HG03280 (cell line): ENCODE measurements around the gene NPR1.
"Not testable (repeated sequence)": the region's sequence is repeated elsewhere in the genome, so short reads cannot be mapped to it uniquely, and the experiment has no call there.

Experiments
- ATAC-seq: cut with Tn5 transposase; IDR thresholded peaks from one replicate; pipeline ENCODE4 v1.9.1; 2021; ENCODE audit warnings: mild to moderate bottlenecking, moderate library complexity; ENCODE audit not compliant: unreplicated experiment

The NPR1 gene

GRCh38 chr1:153679337-153680119 is 1.0 kb downstream of the NPR1 start:
- ATAC-seq = no peak

- no peak for ATAC-seq
These were observed 1.6 kb downstream of the NPR1 start for GRCh38 chr1:153680120-153680403.

- no peak for ATAC-seq
These were observed 4.2 kb downstream of the NPR1 start for GRCh38 chr1:153682730-153683129.

GRCh38 chr1:153683854-153684253 is 5.4 kb downstream of the NPR1 start:
- no peak for ATAC-seq

- ATAC-seq = no peak
These were observed 6.4 kb downstream of the NPR1 start for GRCh38 chr1:153684892-153685291.

GRCh38 chr1:153685544-153686340 is 7.3 kb downstream of the NPR1 start:
- ATAC-seq = no peak

- ATAC-seq = no peak
These were observed 9.0 kb downstream of the NPR1 start for GRCh38 chr1:153687346-153688125.

GRCh38 chr1:153688276-153688675 is 9.8 kb downstream of the NPR1 start:
- no peak for ATAC-seq

- no peak for ATAC-seq
These were observed 10.3 kb downstream of the NPR1 start for GRCh38 chr1:153688736-153689328.

- ATAC-seq = no peak
These were observed 15.0 kb downstream of the NPR1 start for GRCh38 chr1:153693466-153693865.

- no peak for ATAC-seq
These were observed 18.3 kb downstream of the NPR1 start for GRCh38 chr1:153696741-153697140.

GRCh38 chr1:153697191-153698019 is 18.9 kb downstream of the NPR1 start:
- no peak for ATAC-seq

- ATAC-seq = no peak
These were observed 19.8 kb downstream of the NPR1 start for GRCh38 chr1:153698020-153698922.

GRCh38 chr1:153698923-153699714 is 20.6 kb downstream of the NPR1 start:
- no peak for ATAC-seq

GRCh38 chr1:153699768-153700167 is 21.3 kb downstream of the NPR1 start:
- no peak for ATAC-seq

GRCh38 chr1:153705484-153705883 is 27.0 kb downstream of the NPR1 start:
- ATAC-seq = no peak

GRCh38 chr1:153711026-153711425 is 32.5 kb downstream of the NPR1 start:
- ATAC-seq = no peak

GRCh38 chr1:153716211-153716610 is 37.7 kb downstream of the NPR1 start:
- not testable (repeated sequence) for ATAC-seq

- no peak for ATAC-seq
These were observed 38.8 kb downstream of the NPR1 start for GRCh38 chr1:153717330-153717729.
